Measurements from ENCODE around the gene DUSP10.

Gene DUSP10

DNA sequence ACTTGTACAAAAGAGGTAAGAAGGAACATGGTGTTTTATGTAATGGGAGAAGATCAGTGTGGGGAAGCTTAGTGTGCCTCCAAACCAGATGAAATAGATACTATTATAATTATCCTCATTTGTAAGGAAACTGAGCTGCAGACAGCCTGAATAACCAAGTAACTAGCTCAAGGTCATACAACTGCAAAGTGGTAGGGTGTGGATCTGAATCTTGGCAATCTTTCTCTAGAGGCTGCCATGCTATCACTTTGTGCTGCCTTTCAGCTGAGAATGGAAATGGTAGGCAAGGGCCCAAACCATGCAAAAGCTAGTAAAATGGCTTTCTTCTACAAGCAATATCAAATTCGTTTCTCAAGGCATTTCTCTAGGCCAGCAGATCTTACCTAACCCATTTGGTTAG lies 51.0 kb downstream of the DUSP10 start:
- TF ChIP-seq EZH2phosphoT487 (IDR thresholded peaks at IDR 0.05; ENCODE audit: borderline replicate concordance): no peak
- TF ChIP-seq, protein P1, sequence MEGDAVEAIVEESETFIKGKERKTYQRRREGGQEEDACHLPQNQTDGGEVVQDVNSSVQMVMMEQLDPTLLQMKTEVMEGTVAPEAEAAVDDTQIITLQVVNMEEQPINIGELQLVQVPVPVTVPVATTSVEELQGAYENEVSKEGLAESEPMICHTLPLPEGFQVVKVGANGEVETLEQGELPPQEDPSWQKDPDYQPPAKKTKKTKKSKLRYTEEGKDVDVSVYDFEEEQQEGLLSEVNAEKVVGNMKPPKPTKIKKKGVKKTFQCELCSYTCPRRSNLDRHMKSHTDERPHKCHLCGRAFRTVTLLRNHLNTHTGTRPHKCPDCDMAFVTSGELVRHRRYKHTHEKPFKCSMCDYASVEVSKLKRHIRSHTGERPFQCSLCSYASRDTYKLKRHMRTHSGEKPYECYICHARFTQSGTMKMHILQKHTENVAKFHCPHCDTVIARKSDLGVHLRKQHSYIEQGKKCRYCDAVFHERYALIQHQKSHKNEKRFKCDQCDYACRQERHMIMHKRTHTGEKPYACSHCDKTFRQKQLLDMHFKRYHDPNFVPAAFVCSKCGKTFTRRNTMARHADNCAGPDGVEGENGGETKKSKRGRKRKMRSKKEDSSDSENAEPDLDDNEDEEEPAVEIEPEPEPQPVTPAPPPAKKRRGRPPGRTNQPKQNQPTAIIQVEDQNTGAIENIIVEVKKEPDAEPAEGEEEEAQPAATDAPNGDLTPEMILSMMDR (conservative IDR thresholded peaks at IDR 0.05; ENCODE audit: low read length): no peak
- no peaks in the 10 kb centered on the region for H3K9me3 ChIP-seq (ENCODE audit: insufficient read depth, low read depth, low read length)
- no peaks in the 10 kb centered on the region for H3K79me2 ChIP-seq (ENCODE audit: insufficient read depth, low read length)
- H2AFZ ChIP-seq (ENCODE audit: low read length): no peak overlapping the region
- no peaks in the 10 kb centered on the region for H3K9me2 ChIP-seq (replicated peaks; ENCODE audit: low read depth, low read length)
- peaks cover 17% of the 10 kb centered on the region; the same call in 1 of the 2 replicates for H3F3A ChIP-seq (ENCODE audit: low read depth)
- no peaks in the 10 kb centered on the region for H3K36me3 ChIP-seq (ENCODE audit: insufficient read depth, low read length)
- no peaks in the 10 kb centered on the region for H4K20me1 ChIP-seq (ENCODE audit: insufficient read depth, low read length, poor library complexity, severe bottlenecking)
- no peak overlapping the region for H3K4me3 ChIP-seq (ENCODE audit: low read length, poor library complexity, severe bottlenecking)
- no peaks in the 10 kb centered on the region for H3K27me3 ChIP-seq (ENCODE audit: insufficient read depth, low read length, poor library complexity, severe bottlenecking)
- H3K9ac ChIP-seq (ENCODE audit: low read depth, low read length, poor library complexity, severe bottlenecking): no peak overlapping the region
- H3K4me2 ChIP-seq (ENCODE audit: low read depth, low read length, poor library complexity, severe bottlenecking): no peak overlapping the region
- peaks cover 48% of the 10 kb centered on the region for H3K4me1 ChIP-seq (ENCODE audit: insufficient read depth, low read length, poor library complexity, severe bottlenecking)

DNA sequence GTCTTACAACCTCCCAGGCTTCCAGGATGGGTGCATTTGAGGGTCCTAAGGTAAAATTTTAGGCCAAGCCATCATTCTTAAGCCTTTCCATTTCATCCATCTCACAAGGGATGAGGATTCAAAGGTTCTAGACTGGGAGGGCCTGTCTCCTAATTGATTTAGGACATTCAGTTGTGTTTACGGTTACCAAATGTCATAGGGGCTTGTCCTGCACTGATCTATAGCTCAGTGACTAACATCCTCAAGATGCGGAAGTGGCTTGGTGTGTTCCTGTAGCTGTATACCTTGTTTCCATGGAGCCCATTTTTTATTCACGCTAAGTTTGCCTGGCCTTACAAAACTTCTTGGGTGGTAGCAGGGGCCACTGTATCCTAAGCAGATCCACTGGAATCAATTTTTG lies 52.8 kb downstream of the DUSP10 start:
- peak overlapping the region; percentile 85 for H3K4me2 ChIP-seq (ENCODE audit: low read depth, low read length, poor library complexity, severe bottlenecking)
- H3K9ac ChIP-seq (ENCODE audit: low read depth, low read length, poor library complexity, severe bottlenecking): peak overlapping the region; percentile 68
- H2AFZ ChIP-seq (ENCODE audit: low read length): peak overlapping the region; percentile 7; the same call in 1 of the 2 replicates
- peak overlapping the region; percentile 63 for H3K4me3 ChIP-seq (ENCODE audit: low read length, poor library complexity, severe bottlenecking)
- peaks cover 59% of the 10 kb centered on the region for H3K4me1 ChIP-seq (ENCODE audit: insufficient read depth, low read length, poor library complexity, severe bottlenecking)
- H3K79me2 ChIP-seq (ENCODE audit: insufficient read depth, low read length): no peaks in the 10 kb centered on the region
- H3K9me3 ChIP-seq (ENCODE audit: insufficient read depth, low read depth, low read length): no peaks in the 10 kb centered on the region
- no peaks in the 10 kb centered on the region for H3K9me2 ChIP-seq (replicated peaks; ENCODE audit: low read depth, low read length)
- H3K27me3 ChIP-seq (ENCODE audit: insufficient read depth, low read length, poor library complexity, severe bottlenecking): no peaks in the 10 kb centered on the region
- peaks cover 17% of the 10 kb centered on the region; the same call in 1 of the 2 replicates for H3F3A ChIP-seq (ENCODE audit: low read depth)
- no peaks in the 10 kb centered on the region for H3K36me3 ChIP-seq (ENCODE audit: insufficient read depth, low read length)
- TF ChIP-seq, protein P1 (conservative IDR thresholded peaks at IDR 0.05; ENCODE audit: low read length): no peak
- TF ChIP-seq EZH2phosphoT487 (IDR thresholded peaks at IDR 0.05; ENCODE audit: borderline replicate concordance): no peak
- H4K20me1 ChIP-seq (ENCODE audit: insufficient read depth, low read length, poor library complexity, severe bottlenecking): no peaks in the 10 kb centered on the region

DNA sequence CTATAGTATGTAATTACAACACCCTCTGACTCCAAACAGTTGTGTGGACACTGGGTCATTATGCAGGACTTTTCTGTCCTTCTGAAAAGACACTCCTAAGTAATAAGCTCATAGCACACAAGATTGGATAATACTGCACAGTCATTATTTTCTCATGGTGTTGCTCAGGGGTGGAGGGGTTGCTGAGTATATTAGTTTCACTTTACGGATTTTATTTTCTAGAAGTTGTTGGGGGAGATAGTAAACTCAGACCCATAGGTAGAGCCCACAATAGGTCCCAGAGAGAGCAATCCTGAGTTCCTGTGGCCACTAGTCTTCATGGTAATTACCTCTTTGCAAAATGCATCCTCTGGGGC lies 53.4 kb downstream of the DUSP10 start:
- Histone ChIP-seq H2AFZ (ENCODE audit: low read length) (no peak overlapping the region), H3K9me2 (replicated peaks; ENCODE audit: low read depth, low read length) (no peaks in the 10 kb centered on the region), H3F3A (ENCODE audit: low read depth) (peaks cover 17% of the 10 kb centered on the region; the same call in 1 of the 2 replicates), H3K9ac (ENCODE audit: low read depth, low read length, poor library complexity, severe bottlenecking) (peak overlapping the region; percentile 68), H3K9me3 (ENCODE audit: insufficient read depth, low read depth, low read length) (no peaks in the 10 kb centered on the region), H4K20me1 (ENCODE audit: insufficient read depth, low read length, poor library complexity, severe bottlenecking) (no peaks in the 10 kb centered on the region), H3K36me3 (ENCODE audit: insufficient read depth, low read length) (no peaks in the 10 kb centered on the region), H3K4me3 (ENCODE audit: low read length, poor library complexity, severe bottlenecking) (peak overlapping the region; percentile 63), H3K4me1 (ENCODE audit: insufficient read depth, low read length, poor library complexity, severe bottlenecking) (peaks cover 59% of the 10 kb centered on the region), H3K4me2 (ENCODE audit: low read depth, low read length, poor library complexity, severe bottlenecking) (peak overlapping the region; percentile 85), H3K79me2 (ENCODE audit: insufficient read depth, low read length) (no peaks in the 10 kb centered on the region), H3K27me3 (ENCODE audit: insufficient read depth, low read length, poor library complexity, severe bottlenecking) (no peaks in the 10 kb centered on the region)
- TF ChIP-seq EZH2phosphoT487 (IDR thresholded peaks at IDR 0.05; ENCODE audit: borderline replicate concordance): no peak
- TF ChIP-seq, protein P1 (conservative IDR thresholded peaks at IDR 0.05; ENCODE audit: low read length): no peak
